ENCODE measurements around the gene GNPDA1. TPM values are rescaled to one million over a fixed set of nuclear protein-coding genes. Genes with fewer than 3 reads are reported as not detected.

The GNPDA1 gene
- total and polyA plus RNA-seq, 2 of the 8 experiments (the other 6 are each of a cell fraction or from before 2014, with no cell fraction given): 33.0 to 94.3 TPM

- H4K8ac ChIP-seq (ENCODE audit: extremely low read depth, insufficient read depth, low read length): no peak overlapping the region
- H3K4me2 ChIP-seq (ENCODE audit: insufficient read depth in 1 of 2, low read depth in 2 of 2, low read length in 2 of 2): no peak overlapping the region
- no peak overlapping the region for H2BK12ac ChIP-seq (ENCODE audit: low read depth, low read length)
- no peaks in the 10 kb centered on the region for H3K4me1 ChIP-seq (replicated peaks in 1 of 4; ENCODE audit: control insufficient read depth in 3 of 4, insufficient read depth in 4 of 4, low read length in 3 of 4)
- ChIA-PET CTCF (ENCODE audit: partially characterized antibody) (interaction anchor here (0.7 to 3.1 kb wide), 4 partner anchors 8 to 635 kb away, joined by 3 to 10 read pairs (median 4); partner anchors contain the start of gene GNPDA1), POLR2A (ENCODE audit: partially characterized antibody) (interaction anchor here (1.1 to 2.1 kb wide), 2 partner anchors 8 to 16 kb away, joined by 3 to 8 read pairs; partner anchors contain the start of gene GNPDA1)
- H3K9me3 ChIP-seq (ENCODE audit: insufficient read depth in 2 of 2, low read depth in 1 of 2, low read length in 1 of 2): peaks cover 0 to 3% of the 10 kb centered on the region in 2 experiments; a peak in 1 of 4 replicates
- H2AFZ ChIP-seq (ENCODE audit: low read length): no peak overlapping the region
- H3K23me2 ChIP-seq (ENCODE audit: low read depth, low read length): peaks cover 2% of the 10 kb centered on the region
- H3K4me3 ChIP-seq (ENCODE audit: extremely low read depth in 1 of 4, insufficient read depth in 2 of 4, low read depth in 3 of 4, low read length in 4 of 4): no peak overlapping the region
- no peak overlapping the region for H3K23ac ChIP-seq (ENCODE audit: insufficient read length)
- H3K27ac ChIP-seq (ENCODE audit: low read depth, low read length): no peak overlapping the region
- no peak overlapping the region for H4K5ac ChIP-seq (ENCODE audit: insufficient read length, low read depth, low read length)
- H3K36me3 ChIP-seq (ENCODE audit: control insufficient read depth in 2 of 4, insufficient read depth in 4 of 4, low read length in 3 of 4): no peaks in the 10 kb centered on the region
- no peak overlapping the region for H3K14ac ChIP-seq (ENCODE audit: insufficient read length)
- no peak overlapping the region for H3K56ac ChIP-seq (replicated peaks; ENCODE audit: insufficient read length, low read depth, low read length)
- no peak overlapping the region for H3K9ac ChIP-seq (replicated peaks in 1 of 4; ENCODE audit: extremely low read depth in 1 of 4, low read depth in 3 of 4, low read length in 3 of 4)
- no peaks in the 10 kb centered on the region for H4K20me1 ChIP-seq (replicated peaks in 1 of 2; ENCODE audit: control insufficient read depth in 1 of 2, insufficient read depth in 2 of 2, low read length in 2 of 2)
- H3K27me3 ChIP-seq (replicated peaks in 1 of 4; ENCODE audit: control insufficient read depth in 3 of 4, extremely low read depth in 1 of 4, insufficient read depth in 3 of 4, low read length in 3 of 4): peaks cover 0 to 3% (median 0%) of the 10 kb centered on the region in 4 experiments; a peak in 1 of 7 replicates
- H2BK15ac ChIP-seq (ENCODE audit: low read length): no peak overlapping the region
- no peak overlapping the region for H3K18ac ChIP-seq (ENCODE audit: extremely low read depth, low read length)
- H3K79me2 ChIP-seq (ENCODE audit: control insufficient read depth in 1 of 2, insufficient read depth in 2 of 2, low read length in 2 of 2): no peaks in the 10 kb centered on the region
- FAIRE-seq (no peak), DNase-seq (ENCODE audit: low read depth in 1 of 2, low spot score in 2 of 2) (no peak)
- no peak overlapping the region for H2BK20ac ChIP-seq (ENCODE audit: low read length)
- no peaks in the 10 kb centered on the region for H3K79me1 ChIP-seq (ENCODE audit: low read depth, low read length)
- H4K91ac ChIP-seq (replicated peaks; ENCODE audit: insufficient read length, low read length): no peak overlapping the region
- H2BK5ac ChIP-seq (ENCODE audit: low read depth, low read length): no peak overlapping the region
- H2BK120ac ChIP-seq (replicated peaks; ENCODE audit: low read depth, low read length): no peak overlapping the region
- no peak overlapping the region for H2AK5ac ChIP-seq (ENCODE audit: low read depth, low read length)
- WGBS, 2 experiments (ENCODE audit: extremely low coverage in 1 of 2, insufficient coverage in 1 of 2, insufficient read length in 1 of 2, insufficient replicate concordance in 2 of 2, low coverage in 1 of 2, low lambda C conversion rate in 2 of 2, missing lambda C conversion rate in 1 of 2): 91% methylated on average over 1 of the region's 1 CpG; no CpG with 5 or more reads in 1 of the 2 experiments
- no peak overlapping the region for H3K4ac ChIP-seq (replicated peaks; ENCODE audit: insufficient read length, low read depth, low read length)
- TF ChIP-seq POLR2AphosphoS5 (IDR thresholded peaks at IDR 0.05; ENCODE audit: low read depth, low read length): no peak
- no peak for TF ChIP-seq RFX5 (IDR thresholded peaks at IDR 0.05; ENCODE audit: borderline replicate concordance, low read depth, low read length)
- TF ChIP-seq SRF (IDR thresholded peaks at IDR 0.05; ENCODE audit: low read depth, low read length): no peak
These were observed 7.4 kb upstream of the GNPDA1 start for GRCh38 chr5:142020122-142020659.

All from H1 (cell line).